CD4-positive, alpha-beta T cell treated with Interleukin-6 at 100 ng/mL for 8 hours (primary cell): ENCODE measurements around the gene TRIM31.
"Not testable (repeated sequence)": the region's sequence is repeated elsewhere in the genome, so short reads cannot be mapped to it uniquely, and the experiment has no call there.

Source experiments
- DNase-seq: peaks from one replicate; pipeline ENCODE4 v3.0.0-alpha.2; 2020; ENCODE audit warnings: mixed read lengths, low spot score

Gene TRIM31

DNA sequence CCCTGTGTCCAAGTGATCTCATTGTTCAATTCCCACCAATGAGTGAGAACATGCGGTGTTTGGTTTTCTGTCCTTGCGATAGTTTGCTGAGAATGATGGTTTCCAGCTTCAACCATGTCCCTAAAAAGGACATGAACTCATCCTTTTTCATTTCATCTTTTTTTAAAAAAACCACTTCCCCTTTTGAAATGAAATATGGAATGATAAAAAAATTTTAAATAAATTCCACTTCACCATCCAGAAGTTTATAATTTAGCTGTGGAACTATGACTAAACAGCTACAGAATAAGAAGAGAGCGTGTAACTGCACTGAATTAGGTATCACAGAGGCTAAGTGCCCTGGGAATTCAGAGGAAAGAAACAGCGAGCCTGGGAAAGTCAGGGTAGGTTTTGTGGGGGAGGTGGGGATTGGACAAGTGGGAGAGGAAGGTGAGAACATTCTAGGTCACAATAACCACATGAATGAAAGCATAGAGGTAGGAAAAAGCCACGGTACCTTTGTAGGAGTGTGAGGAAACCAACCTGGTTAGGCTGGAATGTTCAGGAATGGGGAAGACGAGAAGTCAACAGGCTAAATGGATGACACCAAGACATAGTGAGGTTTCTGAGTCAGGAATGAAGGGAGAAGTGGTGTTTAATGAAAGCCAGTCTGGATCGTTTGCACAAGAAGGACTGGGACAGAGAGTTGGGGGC, 37.1 kb upstream of the TRIM31 start:
- no peak for DNase-seq

DNA sequence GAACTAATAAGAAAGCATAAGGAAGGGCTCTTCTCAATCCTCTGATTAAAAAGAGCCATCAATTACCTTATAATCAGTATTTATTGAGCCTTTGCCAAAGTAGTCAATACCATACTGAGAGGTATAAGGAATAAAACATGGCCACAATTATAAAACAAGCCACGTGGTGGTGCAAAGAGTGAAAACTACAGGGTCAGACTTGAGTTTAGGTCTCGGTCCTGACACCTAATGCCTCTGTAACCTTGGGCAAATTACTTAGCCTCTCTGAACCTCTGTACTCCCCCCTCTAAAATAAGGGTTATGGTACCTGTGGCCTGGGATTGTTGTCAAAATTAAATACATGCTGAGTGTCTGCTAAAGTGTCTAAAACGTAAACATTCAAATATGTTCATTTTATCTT, 36.3 kb upstream of the TRIM31 start:
- no peak for DNase-seq

DNA sequence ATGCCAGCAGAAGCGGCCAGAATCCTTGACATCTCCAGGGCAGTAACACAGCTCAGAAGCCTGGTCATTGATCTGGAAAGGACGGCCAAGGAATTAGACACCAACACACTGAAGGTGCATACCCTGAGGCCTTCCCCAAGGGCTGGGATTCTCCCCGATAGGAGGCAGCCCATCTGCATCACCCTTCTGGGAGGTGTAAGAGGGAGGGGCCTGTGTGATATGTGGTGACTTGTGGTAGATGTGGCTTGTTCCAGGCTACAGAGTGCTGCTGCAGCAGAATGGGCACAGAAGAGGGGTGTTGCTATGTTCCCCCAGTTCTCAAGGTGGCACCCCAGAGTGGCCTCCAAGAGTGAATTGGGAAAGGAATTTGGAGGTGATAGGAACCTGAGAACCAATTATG, 34.2 kb upstream of the TRIM31 start:
- no peak for DNase-seq

GRCh38 chr6:30145818-30146217, 32.9 kb upstream of the TRIM31 start:
- DNase-seq = no peak

- no peak for DNase-seq
Observed at GRCh38 chr6:30144811-30145210, 31.9 kb upstream of the TRIM31 start.

- DNase-seq = no peak
Observed at GRCh38 chr6:30143780-30144179, 30.9 kb upstream of the TRIM31 start.

GRCh38 chr6:30142665-30143064, 29.8 kb upstream of the TRIM31 start:
- DNase-seq = no peak

GRCh38 chr6:30140240-30140639, 27.4 kb upstream of the TRIM31 start:
- DNase-seq = not testable (repeated sequence)

DNA sequence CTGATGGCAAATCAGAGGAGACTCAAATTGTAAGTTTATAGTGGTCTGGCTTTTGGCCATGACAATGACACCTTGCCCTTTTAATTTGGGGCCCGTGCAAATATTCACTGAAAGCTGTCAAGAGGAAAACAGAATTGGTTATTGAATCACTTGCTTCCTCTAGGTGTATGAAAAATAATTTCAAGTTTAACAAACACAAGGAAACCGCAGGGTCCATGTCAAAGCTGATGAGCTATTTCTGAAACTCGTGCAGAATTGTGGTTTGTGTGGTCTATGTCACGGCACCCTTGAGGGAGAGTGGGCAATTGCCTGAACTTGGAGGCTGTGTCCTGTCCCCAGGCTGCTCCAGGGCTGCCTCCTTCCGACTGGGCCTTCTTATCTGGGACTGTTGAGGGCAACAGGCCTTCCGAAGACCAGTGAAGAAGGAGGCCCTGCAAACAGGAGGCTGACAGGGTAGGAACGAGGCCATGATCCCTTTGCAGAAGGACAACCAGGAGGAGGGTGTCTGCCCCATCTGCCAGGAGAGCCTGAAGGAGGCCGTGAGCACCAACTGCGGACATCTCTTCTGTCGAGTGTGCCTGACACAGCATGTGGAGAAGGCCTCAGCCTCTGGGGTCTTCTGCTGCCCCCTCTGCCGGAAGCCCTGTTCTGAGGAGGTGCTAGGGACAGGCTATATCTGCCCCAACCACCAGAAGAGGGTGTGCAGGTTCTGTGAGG, 23.8 kb upstream of the TRIM31 start:
- DNase-seq = no peak

DNA sequence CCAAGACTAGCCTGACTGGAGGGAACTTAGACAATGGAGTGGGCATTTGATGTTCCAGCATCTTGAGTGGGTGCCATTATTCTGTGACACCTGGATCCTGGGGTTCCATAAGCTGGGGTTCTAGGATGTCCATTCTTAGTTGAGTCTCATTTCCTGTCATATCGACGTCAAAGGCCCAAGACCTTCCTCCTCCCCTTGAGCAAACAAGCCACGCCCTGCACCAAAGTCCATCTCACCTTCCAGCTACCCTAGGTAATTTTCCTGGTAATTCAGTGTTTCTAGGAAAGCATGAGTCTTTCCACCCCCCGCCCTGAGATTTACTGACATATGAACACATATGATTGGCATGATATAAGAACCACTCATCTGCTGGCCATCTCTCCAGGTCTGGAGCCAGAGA, 22.9 kb upstream of the TRIM31 start, which contains the start of gene TRIM40:
Gene TRIM40, plus strand, starts transcription at position 384 of the 400 bp plus-strand sequence. CDS start 897 bp downstream, outside the sequence.
- no peak for DNase-seq

GRCh38 chr6:30135147-30135546, 22.3 kb upstream of the TRIM31 start:
- no peak for DNase-seq

GRCh38 chr6:30131947-30132497, 19.1 kb upstream of the TRIM31 start:
- DNase-seq = no peak

DNA sequence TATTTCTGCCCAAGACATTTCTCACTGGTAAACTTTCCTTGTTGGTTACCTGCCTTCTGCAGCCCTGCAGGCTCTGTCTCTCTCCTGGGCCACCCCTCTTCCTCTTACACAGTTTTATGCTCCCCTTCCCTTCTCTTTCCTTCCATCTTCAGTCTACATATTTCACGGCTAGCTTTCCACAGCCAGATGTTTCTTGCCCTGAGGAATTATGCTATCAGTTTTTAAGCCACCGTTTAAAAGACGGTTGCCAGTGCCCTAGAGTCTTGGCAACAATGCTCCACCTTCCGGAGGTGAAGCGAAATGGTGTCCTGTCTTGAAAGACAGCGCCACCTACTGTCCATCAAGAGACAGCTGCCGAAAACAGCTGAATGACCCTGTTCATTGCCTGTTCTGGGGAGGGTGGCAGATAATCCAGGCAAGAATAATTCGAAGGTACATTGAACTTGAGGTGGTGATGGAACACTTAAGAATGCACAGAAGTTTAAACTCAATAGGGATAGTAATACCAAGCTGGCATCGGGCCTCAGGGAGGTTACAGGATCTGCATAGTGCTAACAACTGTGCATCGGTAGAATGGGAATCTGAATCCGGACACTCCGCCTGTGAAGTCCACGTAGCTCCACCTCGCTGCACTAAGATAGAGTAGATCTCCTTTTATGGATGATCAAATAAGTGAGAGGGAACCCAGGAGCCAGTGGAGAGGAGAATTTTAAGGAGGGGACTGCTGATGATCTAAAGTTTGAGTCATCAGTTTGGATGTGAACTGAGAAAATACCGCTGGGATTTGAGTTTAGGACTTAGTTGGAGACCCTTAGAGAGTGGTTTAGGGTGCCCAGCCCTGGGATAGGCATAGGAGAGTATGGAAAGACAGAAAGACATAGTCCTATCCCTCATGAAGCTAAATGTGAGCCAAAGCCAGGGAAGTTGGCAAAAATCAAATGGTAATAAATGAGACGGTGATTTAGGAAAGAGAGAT, 18.3 kb upstream of the TRIM31 start:
- DNase-seq = peak; percentile 82

DNA sequence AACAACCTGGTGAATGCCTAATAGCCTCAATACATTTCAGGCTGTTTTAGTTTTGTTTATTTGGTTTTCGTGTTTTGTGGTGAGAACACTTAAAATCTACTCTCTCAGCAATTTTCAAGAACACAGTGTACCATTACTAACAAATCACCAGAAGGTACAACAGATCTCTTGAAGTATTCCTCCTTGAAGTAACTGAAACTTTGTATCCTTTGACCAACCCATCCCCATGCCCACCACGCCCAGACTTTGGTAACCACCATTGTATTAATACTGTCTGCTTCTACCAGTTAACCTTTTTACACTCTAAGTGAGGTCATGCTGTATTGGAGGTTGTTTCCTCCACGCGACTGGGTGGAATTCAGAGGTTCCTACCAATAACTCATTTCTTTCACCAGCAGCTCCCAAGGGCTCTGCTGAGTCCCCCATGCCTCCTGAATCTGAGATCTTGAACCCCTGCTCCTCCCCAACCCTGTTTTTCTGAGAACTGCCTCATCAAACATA, 17.3 kb upstream of the TRIM31 start:
- DNase-seq = no peak

DNA sequence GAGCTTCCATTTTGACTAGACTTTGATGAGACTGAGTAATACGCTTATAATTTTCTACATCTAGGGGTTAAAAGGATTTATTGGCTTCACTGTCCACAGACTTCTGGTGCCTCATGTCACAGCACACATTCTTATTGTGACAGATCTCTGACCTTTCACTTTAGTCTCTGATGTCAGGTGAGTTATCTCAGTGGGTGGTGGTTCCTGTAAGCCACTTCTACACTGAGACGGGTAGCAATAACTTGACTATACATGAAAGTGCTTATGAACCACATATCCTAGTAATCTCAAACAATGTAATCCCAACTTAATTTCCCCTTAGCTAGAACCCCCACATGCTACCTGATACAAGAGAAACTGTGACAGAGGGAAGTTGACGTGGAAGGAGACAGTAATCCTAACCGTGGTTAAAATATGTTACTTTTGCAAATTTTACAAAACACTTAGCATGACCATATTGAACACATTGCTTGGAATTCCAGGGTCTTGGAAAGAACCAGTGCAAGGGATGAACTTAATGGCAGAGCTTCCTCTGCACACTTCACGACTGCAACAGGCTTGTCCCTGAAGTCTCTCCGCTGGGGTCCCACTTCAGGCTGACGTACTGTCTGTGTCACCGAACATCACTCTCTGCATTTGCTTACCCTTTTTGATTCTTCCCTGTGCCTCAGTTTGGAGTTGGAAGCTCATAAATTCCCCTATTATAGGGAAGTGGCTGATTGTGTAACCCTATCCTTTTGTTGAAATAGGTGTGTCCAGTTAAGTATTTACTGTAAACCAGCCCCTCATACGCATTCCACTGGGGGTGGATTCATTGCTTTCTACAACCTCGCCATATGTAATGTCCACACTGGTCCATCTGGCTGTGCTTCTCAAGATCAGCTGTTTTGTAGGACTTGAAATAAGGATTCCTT, 16.6 kb upstream of the TRIM31 start:
- DNase-seq = no peak

DNA sequence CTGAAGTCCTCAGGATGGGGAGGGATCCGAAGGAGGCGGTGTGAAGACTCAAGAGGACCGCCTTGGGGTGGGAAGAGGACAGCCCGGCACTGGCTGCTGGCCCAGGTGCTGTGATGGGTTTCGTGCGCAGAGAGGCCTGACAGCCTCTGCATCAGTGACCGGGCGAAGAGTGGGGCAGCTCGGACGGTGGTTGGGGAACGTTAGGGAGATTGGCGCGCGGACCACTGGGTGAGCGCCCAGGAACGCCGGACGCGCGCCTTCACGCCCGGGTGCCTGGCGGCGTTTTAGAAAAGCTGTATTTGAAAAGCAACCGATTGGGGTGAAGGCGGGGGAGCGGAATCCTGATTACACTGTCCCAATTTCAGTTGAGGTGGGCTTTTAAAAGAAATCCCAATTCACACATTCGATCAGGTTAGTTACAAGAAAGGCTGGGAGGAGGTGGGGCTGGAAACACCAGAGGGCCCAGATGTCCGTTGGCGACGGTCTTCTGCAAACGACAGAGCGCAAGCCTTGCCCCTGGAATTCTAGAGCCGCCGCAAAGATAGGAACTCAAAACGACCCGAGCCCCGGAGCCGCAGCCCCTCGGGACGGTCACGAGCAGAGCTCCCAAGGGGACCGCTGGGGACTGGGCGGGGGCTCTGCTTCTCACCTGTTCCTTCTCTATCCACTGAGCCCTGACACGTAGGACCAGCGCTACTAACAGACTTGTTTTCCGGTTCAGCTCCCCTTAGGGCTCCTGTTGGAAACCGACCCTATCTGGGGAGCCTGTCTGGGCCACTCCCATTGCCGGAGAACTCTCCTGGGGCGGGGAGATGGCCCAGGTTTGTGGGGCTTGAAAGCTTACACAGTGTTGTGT, 14.6 kb upstream of the TRIM31 start:
- DNase-seq = no peak

DNA sequence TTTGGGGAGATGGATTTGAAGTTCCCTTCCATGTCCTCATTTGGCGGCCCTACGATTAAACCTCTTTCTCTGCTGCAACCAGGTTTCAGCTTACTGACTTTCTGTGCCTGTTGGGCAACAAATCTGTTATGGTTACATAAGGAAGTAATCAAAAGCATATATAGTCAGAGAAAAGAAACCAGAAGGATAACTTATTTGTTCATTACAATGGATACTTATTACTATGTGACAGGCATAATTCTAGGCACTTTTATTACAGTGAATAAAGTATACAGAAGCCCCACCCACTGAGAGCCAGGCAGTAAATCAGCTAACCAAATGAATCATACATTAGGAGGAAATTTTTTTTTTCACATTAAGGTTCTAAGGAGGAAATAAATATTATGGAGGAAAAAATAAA, 9.6 kb upstream of the TRIM31 start:
- no peak for DNase-seq

DNA sequence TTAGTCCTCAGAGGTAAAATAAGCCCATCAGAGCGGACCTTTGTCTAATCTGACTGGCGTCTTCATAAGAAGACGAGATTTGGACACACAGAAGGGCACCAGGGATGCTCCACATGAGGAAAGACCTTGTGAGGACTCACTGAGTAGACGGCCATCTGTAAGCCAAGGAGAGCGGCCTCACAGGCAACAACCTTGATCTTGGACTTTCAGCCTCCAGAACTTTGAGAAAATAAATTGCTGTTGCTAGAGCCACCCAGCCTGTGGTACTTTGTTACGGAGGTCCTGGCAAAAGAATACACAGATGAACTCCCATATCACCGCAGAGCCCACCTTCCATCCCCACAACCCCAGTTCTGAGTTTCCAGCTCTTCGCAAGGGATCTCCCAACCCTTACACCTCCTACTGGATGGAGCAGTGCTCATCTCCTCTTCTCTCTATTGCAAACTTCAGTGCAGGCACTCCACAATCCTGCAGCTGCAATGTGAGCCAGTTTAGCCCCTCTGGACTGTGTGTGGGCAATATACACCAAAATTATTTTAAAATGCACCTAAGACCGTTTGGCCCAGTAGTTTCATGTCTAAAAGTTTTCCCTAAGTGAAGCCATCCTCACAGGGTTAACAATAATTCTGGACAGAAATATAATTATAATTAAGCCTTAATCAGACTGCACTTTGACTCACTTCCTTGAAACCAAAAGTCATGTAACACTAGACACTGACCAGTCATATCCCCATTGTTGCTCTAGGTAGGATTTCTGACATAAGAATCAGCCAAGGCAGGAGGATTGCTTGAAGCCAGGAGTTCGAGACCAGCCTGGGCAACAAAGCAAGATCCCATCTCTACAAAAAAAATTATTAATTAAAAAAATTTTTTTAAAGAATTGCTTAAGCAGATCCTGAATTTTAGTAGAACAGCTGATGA, 8.8 kb upstream of the TRIM31 start:
- DNase-seq = no peak

DNA sequence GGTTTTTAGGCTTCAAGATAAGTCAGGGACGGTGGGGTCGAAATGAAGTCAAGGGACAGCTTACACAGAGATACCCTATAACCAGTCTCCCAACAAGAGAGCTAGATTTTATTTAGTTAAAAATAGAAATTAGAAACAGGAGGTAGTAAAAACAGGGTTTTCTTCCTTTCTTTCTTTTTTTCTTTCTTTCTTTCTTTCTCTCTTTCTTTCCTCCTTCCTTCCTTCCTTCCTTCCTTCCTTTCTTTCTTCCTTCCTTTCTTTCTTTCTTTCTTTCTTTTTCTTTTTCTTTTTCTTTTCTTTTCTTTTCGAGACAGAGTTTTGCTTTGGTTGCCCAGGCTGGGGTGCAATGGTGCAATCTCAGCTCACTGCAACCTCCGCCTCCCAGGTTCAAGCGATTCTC, 5.8 kb upstream of the TRIM31 start:
- not testable (repeated sequence) for DNase-seq
